ENCODE results near the gene ONECUT2.
"Not testable (repeated sequence)": the region's sequence is repeated elsewhere in the genome, so short reads cannot be mapped to it uniquely, and the experiment has no call there.

The ONECUT2 gene

DNA sequence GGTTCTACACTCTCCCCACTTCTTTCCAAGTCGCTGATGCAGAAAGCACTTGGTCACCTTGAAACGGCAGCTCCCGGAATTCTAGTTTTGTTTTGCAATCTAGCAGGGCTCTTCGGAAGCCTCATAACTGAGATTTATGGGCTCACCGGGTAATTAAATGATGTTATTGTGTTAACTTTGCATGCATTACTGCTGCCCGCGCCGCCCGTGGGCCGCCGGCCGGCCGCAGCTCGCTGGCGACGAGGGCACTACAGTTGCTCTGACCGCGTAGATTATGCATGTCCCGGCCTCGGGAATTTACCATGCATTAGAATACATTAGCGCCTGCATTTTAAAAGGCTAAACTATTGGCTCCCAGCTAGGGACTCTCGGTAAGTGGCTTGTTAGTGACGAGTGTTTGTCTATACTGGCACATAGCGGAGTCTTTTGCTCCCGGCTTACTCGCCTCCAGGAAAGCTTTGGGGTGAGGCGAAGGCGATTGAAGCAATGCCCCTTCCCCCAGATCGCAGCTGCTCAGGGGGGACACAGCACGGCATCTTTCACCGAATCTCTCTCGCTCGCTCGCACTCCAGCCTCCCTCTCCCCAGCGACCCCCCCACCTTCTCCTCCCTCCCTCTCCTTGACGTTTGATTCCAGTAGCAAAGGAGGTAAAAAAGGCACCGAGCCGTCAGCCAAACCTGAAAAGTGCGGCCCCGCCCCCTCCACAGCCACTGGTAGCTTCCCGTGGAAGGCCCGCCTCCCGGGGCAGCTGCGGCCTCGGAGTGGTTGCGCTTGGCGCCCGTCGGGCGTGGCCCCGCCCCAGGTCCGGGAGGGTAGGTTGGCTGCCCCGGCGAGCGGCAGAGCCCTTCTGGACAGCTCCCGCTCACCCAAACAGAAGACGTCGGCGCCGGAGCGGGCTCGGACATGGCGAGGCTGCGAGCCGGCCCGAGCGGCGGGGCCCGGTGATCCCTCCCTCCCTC is at the start of gene ONECUT2:
Gene ONECUT2 (plus strand): TSS at position 839 of the 959 bp plus-strand sequence. CDS start 343 bp downstream, outside the sequence.
- DNase-seq (ENCODE audit: low spot score), result peak; percentile 82

DNA sequence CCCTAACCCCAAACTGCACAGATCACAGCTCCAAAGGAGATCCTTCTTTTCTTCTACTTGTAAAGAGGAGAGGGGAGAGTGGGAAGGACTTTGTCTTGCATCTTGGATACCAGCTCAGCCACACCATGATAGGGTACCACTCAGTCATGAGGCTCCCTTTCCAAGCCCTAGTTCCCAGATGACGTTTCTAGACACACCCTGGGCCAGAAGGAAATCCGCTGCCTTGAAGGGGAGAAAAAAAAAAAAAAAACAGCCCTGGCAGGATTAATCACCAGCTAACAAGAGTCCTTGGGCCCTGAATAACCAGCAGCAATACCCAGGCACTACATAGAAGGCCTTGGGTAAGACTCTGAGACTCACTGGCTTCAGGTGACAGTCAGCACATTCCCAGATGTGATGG is 45.9 kb upstream of the ONECUT2 start:
- no peak for DNase-seq (ENCODE audit: low spot score)

DNA sequence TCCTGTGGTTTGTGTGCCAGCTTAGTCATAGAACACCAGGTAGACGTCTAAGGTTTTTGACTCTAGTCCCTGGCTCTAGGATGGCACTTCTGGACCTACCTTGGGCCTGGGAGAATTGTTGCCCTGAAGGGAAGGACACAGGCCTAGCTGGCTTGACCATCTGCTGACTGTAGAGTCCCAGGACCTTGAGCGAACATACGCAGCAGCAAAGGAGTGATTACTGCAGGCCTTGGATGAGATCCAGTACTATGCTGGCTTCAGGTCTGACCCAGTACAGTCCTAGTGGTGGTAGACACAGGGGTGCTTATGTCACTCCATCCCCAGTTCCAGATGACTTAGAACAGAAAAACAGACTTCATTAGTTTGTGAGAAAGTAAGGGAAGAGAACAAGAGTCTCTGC is 45.1 kb upstream of the ONECUT2 start:
- DNase-seq (ENCODE audit: low spot score), result no peak

DNA sequence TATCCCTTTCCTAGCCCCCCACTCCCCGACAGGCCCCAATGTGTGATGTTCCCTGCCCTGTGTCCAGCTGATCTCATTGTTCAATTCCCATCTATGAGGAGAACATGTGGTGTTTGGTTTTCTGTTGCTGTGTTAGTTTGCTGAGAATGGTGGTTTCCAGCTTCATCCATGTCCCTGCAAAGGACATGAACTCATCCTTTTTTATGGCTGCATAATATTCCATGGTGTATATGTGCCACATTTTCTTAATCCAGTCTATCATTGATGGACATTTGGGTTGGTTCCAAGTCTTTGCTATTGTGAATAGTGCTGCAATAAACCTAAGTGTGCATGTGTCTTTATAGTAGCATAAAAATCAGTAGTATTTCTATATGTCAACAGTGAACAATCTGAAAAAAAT is 40.4 kb upstream of the ONECUT2 start:
- not testable (repeated sequence) for DNase-seq (ENCODE audit: low spot score)

DNA sequence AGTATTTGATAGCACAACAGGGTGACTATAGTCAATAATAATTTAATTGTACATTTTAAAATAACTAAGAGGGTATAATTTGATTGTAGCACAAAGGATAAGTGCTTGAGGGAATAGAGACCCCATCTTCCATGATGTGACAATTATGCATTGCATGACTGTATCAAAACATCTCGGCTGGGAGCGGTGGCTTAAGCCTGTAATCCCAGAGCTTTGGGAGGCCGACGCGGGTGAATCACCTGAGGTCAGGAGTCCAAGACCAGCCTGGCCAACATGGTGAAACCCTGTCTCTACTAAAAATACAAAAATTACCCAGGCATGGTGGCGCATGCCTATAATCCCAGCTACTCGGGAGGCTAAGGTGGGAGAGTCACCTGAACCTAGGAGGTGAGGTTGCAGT is 38.3 kb upstream of the ONECUT2 start:
- DNase-seq (ENCODE audit: low spot score), result not testable (repeated sequence)

DNA sequence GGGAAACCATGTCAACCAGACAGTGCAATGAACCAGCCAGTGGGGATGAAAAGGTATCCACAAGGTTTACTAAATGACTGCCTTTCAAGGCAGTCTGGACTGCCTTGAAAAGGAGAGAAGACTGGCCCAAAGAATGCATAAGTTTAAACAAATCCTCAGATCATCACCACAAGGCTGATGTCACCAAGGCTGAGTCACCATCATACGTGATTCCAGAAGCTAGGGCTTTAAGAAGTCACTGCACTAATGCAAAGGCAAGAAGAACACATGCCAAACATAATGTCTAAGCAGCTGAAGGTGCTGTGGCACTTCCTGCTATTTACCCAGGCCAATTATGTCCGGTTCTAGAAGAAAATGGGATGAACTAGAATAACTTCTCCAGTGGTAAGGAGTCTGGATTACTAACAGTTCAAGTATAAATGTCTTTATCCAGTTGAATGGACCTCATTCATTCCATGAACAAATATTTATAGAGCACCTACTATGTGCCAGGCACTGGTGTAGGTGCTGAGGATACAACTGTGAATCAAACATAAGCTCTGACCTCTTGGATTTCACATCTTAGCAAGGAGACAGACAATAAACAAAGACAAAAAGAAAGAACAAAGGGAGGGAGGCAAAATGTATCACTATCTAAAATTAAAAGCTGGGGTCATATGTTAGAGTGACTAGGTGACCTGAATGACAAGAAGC is 37.6 kb upstream of the ONECUT2 start:
- no peak for DNase-seq (ENCODE audit: low spot score)

DNA sequence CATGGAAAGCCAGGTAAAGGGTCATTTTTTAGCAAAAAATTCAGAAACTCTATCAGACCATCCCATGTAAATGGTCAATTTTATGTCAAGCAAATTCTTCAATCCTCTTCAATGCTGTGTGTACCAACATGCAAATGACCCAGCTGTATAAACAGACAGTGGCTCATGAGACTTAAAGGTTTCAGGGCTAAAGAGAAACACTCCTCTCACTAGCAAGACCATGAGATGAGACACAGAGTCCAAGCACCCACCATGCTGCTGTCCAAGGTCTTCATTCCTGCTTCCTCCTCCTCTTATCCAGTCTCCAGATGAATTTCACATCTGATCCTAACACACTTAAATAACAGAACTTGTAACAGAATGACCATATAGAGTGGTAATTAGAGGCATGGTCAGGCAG is 30.8 kb upstream of the ONECUT2 start:
- DNase-seq (ENCODE audit: low spot score), result no peak

DNA sequence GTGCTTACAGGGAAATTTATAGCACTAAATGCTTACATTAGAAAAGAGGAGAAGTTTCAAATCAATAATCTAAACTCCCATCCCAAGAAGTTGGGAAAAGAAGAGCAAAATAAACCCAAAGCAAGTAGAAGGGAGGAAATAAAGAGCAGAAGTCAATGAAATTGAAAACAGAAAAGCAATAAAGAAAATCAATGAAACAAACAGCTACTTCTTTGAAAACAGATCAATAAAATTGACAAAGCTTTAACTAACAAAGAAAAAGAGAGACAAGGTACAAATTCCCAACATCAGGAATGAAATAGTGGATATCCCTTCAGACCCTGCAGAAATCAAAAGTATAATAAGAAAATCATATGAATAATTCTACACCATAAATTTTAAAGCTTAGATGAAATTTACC is 25.5 kb upstream of the ONECUT2 start:
- no peak for DNase-seq (ENCODE audit: low spot score)

DNA sequence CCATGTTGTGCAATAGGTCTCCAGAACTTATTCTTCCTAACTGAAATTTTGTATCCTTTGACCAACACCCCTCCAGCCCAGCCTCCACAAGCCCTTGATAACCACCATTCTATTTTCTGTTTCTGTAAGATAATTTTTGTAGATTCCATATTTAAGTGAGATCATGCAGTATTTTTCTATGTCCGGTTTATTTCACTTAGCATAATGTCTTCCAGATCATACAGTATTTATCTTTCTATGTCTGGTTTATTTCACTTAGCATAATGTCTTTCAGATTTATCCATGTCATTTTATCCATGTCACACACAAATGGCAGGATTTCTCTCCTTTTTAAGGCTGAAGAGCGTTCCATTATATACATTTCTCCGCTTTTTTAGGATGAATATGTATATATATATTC is 24.4 kb upstream of the ONECUT2 start:
- DNase-seq (ENCODE audit: low spot score), result no peak

DNA sequence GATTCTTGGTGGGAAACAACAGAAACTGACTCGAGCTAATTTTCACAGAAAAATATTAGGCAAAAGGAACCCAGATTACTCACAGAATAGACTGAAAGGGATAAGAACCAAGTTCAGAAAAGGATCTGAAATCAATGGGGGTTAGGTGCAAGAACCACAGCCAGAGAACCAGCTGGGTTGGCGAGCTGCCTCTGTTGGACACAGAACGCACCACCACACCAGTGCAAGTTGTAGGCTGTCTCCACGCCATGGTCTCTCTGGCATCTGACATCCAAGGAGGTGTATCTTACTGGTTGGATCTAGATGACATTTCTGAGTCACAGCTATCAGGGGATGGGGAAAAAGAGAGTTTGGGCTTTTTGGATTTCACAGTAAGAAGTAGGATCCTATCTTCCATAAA is 18.6 kb upstream of the ONECUT2 start:
- no peak for DNase-seq (ENCODE audit: low spot score)

DNA sequence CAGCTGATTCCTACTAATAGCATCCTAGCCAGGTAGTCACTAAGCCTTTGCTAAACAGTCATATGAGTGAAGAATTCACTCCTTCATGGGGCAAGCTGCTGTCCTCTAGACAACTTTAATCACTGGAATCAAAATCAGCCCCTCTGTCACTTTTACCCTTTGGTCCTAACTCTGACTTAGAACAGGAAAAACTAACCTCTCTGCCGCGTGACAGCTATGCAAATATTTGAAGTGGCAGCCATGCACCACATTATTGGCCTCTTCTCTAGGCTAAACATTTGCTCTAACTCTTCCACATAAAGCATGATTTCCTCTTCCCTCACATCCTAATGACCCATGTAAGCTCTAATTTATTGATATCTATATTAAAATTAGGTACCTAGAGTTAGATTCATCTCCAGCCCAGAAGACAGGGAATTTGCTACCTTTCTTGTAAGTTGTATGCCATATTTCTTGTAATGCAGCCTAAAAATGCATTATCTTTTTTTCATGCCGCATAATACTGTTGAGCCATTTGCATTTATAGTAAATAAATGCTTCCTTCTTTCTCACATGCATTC is 12.8 kb upstream of the ONECUT2 start:
- DNase-seq (ENCODE audit: low spot score), result no peak

DNA sequence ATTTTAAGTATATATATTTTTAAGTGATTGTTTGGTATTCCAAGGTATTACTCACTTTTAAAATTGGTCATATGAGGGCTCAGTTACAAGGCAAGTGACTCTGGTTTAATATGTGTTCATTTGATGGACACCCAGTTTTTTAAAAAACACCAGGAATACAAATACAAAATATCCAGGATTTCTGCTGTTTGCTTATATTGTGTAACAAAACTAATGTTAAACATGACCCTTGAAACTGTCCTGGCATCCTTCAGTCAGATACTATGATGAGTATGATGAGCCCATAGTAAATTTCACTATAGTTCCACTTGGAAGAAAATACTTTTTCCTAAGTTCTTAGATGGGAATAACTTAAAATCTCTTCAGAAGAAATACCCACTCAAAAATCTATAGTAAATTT is 11.4 kb upstream of the ONECUT2 start:
- no peak for DNase-seq (ENCODE audit: low spot score)

DNA sequence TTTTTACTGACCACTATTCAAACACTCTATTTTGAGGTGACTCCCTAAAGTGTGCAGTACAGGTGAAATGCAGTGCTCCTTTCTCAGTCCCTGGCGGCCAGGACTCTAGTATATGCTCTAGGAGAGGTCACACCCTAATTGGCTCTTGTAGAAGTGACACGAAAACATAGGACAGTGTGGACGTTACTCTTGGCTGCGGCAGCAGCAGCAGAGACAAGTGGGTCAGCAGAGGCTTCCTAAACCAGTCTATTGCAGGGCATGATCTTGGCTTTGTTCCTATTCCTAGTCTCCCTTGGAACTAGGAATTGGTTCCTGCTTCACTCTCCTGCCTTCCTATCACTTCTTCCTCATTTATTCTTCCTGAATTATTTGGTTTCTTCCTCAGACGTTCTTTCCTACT is 10.1 kb upstream of the ONECUT2 start:
- DNase-seq (ENCODE audit: low spot score), result no peak

DNA sequence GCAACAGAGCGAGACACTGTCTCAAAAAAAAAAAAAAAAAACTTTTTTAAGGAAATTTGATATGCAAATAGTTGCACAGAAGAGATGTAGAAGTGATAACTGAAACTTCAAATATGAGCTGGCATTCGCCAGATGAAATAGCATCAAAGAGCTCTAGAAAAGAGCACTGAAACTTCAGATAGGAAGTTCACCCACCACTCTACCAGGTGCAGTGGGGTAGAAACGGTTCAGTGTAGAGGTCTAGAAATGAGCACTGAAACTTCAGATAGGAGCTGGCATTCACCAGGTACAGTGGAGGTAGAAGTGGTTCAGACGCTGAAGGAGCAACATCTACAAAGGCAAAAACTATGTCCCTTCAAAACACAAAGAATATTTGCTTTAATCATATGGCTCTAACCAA is 9.0 kb upstream of the ONECUT2 start:
- DNase-seq (ENCODE audit: low spot score), result no peak

DNA sequence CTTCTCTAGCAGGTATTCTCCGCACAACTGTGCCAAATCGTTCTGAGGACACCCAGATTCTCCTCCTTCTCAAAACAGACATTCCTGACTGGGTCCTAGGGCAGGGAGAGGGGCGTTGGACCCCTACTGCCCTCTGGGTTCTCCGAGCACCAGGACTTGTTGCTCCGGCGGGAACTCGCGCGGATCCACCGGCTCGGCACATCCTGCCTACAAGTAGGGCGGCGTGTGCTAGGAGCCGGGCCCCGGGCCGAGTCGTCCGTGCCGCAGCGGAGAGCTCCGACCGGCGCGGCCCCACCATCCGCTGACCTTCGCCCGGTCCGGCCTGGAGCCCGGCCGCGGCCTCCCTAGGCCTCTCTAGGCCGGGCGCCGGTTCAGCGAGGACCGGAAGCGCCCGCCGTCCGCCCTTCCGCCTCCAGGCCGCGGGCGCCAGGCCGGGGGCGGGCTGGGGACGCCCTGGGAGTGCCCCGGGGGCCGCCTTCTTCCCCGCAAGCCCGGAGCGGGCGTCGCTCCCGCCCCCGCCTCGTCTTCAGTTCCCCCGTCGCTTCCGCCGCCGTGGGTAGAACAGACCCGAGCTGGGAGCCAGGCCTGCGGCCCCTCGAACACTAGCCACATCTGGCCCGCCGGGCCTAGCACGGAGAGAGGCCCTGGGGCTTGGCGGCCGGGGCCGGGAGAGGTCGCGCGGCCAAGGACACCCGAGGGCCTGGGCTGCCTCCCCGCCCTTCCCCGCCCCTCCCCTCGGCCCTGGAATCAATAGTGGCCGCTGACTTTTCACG is 7.6 kb upstream of the ONECUT2 start:
- DNase-seq (ENCODE audit: low spot score), result no peak

DNA sequence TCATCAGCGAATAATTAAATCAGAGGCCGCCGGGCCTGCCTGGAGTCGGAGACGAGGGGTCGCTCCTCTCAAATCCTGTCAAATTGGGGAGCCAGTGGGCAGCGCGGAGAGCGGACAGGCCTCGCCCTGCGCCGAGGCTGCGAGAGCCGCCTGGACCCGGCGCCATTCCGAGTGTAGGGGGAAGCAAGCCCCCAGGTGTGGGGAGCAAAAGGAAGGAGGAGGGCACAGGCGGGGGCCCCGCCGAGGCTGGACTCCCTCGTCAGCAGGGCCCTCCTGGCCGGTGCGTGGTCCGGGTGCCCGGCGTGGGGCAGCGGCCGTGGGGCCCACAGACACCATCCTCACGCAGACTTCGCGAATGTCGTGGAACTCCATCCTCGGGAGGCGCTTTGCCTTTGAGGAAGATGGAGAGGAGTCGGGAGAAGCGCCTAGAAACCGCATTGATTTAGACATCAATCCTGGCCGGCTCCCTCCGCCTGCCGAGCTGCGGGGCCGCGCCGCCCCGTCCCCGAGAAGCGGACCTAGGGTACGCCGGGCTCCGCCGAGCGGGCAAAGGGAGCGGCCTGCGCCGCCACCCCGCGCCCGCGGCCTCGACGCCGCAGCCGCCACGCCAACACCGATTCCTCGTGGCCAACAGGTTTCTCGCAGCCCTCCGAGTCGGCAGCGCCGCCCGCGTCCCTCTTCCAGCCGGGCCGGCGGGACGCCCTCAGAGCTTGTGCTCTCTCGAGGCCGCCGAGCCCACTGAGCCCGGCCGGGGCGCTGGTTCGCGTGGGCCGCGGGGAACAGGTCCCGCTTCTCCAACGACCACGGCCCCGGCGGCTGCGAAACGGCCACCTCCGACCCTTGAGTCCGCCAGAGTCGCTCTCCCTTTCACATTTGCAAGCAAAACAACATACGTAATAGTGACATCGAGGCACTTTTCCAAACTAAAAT is 6.7 kb upstream of the ONECUT2 start:
- DNase-seq (ENCODE audit: low spot score), result no peak

DNA sequence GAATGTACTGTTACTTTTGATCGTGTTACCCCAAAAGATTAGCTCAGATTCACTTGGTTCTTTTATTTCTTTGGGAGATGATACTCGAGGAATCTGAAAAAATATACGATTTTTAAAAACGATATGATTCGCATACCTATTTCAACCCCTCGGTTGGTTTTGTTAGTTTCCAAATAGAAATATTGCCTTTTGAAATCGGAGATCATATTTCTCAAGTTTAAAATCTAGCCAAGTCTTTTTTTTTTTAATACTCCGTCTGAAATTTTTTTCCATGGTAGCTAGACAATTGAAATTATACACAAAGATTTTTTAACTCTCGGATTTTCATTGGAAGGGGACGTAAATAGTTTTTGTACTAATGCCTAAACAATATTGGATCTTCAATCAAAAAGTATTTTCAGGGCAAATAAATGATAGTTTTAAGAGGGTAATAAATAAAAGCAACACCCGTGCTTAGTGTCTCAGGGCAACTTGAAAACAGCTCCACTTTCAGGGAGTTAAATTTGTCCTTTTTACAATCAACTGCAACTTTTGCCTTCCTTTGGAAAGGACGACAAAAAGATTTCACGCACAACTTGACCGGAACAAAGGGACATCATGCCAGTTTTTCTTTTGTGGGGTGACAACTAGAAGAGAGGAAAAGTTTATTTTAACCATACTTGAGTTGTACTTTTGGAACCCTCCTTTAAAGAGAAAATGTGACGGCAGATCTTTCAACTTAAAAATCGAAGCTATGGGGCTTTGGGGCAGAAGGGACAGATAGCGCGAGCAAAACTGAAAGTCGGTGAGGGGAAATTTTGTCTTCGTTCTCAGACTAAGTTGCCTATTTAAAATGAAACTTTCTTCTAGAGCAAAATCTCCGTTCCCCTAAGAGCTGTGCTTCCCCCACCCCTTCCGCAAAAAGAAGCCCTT is 5.8 kb upstream of the ONECUT2 start:
- DNase-seq (ENCODE audit: low spot score), result no peak

DNA sequence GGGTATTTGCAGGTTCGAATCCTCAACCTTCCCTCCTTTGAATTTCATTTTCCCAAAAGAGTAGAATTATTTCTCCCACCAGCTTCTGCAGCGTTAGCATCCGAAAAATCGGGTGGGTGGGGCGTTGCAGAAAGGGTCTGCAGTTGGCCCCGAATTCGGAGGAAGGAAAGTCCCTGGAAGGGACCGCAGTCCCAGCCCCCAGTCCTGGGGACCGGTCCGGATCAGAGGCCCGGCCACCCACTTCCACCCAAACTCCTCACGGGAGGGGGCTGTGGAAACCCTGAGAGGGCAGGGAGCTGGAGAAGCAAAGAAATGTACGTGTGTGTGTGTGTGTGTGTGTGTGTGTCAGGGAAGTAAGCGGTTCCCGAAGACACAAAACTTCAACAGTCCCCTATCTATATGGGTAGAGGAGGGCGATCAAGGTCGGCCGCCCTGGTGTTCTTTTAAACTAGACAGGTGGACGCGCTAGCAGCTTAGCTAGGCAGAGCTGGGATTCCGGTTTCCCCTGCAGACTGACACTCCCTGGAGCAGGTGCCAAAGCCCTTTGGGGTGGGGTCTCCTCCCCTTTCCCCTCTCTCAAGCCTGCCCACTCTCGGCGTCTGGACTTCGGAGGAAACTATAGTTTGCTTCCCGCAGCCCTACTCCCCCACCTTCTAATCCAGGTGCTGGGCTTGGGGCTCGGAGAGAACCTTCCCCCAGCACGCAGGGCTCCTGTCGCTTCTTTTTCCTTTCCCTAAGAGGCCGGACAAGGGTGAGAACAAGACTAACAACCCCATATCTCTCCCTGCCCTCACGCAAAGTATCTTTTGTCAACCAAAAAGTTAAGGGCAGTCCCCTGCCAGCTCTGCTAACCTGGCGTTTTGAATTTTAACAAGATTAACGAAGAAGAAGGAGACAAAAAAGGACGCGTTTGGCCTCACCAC is 4.8 kb upstream of the ONECUT2 start:
- no peak for DNase-seq (ENCODE audit: low spot score)

DNA sequence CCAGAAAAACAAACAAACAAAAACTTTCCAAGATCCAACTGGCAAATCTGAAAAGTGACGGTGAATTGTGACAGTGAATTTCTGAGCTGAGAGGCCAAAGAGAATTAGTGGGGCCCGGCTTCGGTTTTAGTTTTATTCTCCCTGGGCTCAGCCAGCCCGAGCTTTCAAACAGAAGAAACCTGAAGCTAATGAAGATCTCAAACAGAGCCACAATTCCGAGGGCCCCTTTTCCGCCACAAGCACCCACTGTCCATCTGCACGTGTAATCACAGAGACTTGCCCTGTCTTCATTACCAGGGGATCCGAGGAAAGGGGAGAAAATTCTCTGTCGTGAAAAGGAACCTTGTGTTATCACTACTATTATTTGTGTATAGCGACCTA is 4.2 kb upstream of the ONECUT2 start:
- no peak for DNase-seq (ENCODE audit: low spot score)

All from kidney capillary endothelial cell (primary cell).